NT2/D1 (cell line): Measurements from ENCODE around the gene MSS51.

Experiments used
- YY1 ChIP-seq: IDR thresholded peaks from 2 replicates; pipeline ENCODE4 v1.6.1; 2011; ENCODE audit not compliant: insufficient read length, insufficient read depth
- ZNF274 ChIP-seq: IDR thresholded peaks from 2 replicates; pipeline ENCODE4 v1.6.1; 2011; ENCODE audit warnings: mild to moderate bottlenecking, low read depth, low read length

DNA sequence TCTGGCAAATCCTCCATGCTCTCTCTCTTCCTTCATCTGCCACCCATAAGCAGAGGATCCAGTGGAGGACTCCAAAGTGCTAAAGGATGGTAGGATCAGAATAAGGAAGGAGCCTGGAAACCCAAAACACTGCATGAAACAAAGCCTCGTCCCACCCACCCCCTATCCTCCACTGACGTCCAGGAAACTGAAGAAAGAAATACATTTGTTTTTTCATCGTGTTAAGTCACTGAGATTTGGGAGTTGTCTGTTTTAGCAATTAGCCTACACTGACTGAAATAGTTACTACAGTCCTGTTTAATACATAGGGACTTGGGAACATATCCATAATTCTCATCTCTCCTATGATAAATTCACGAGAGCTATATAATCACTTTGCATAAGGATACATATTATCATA is 34.3 kb downstream of the MSS51 start:
- TF ChIP-seq ZNF274 (no peak), YY1 (no peak)
